Esophagus muscularis mucosa (tissue), 4 donors: ENCODE measurements around the gene AURKB. TPM values are rescaled to one million over a fixed set of nuclear protein-coding genes. Genes with fewer than 3 reads are reported as not detected.

Experiments
- DNase-seq: peaks from one replicate; pipeline ENCODE4 v3.0.0-alpha.2; 2017; ENCODE audit errors: extremely low spot score
- H3K27ac ChIP-seq, 4 donors: fragments of 200-600 bp; sonication (generic); replicated peaks in 1 of 4; 1 replicate in 3 of 4; 2 replicates in 1 of 4; pipeline ENCODE4 v1.5.1; 2016 to 2019; ENCODE audit warnings: mild to moderate bottlenecking in 1 of 4
- H3K27me3 ChIP-seq, 4 donors: fragments of 200-600 bp; sonication (generic); one replicate each; pipeline versions ENCODE4 v1.5.1 to v1.6.0; 2016 to 2019
- H3K36me3 ChIP-seq, 4 donors: fragments of 200-600 bp; sonication (generic); one replicate each; pipeline ENCODE4 v1.5.1; 2016 to 2019
- H3K4me1 ChIP-seq, 4 donors: fragments of 200-600 bp; sonication (generic); one replicate each; pipeline ENCODE4 v1.5.1; 2016 to 2019
- H3K4me3 ChIP-seq, 4 donors: fragments of 200-600 bp; sonication (generic); 1 replicate in 2 of 4; 2 replicates in 2 of 4; pipeline ENCODE4 v1.5.1; 2016 to 2019; ENCODE audit warnings: mild to moderate bottlenecking in 4 of 4, moderate library complexity in 1 of 4
- H3K9me3 ChIP-seq, 4 donors: fragments of 200-600 bp; sonication (generic); 1 replicate in 3 of 4; 2 replicates in 1 of 4; pipeline ENCODE4 v1.5.1; 2016 to 2019
- CTCF ChIP-seq, 3 experiments: fragments of 200-600 bp in 2 of 3; fragments of 450-650 bp in 1 of 3; sonication (generic) in 2 of 3; IDR thresholded peaks; one replicate each; pipeline ENCODE4 v1.5.1; 2017 to 2019; ENCODE audit warnings: antibody characterized with exemption in 3 of 3, mild to moderate bottlenecking in 2 of 3, moderate library complexity in 1 of 3
- EP300 ChIP-seq: sonication (generic); formaldehyde crosslinking; IDR thresholded peaks from one replicate; pipeline ENCODE4 v1.6.1; 2017; ENCODE audit warnings: antibody characterized with exemption
- POLR2A ChIP-seq: fragments of 450-650 bp; IDR thresholded peaks from one replicate; pipeline ENCODE4 v1.6.1; 2017; ENCODE audit warnings: antibody characterized with exemption, moderate library complexity, mild to moderate bottlenecking, low read depth
- POLR2AphosphoS5 ChIP-seq, 2 donors: sonication (generic); formaldehyde crosslinking; IDR thresholded peaks; one replicate each; pipeline ENCODE4 v1.6.1; 2017; ENCODE audit warnings: antibody characterized with exemption in 2 of 2
- WGBS: methylation state at CpG from one replicate; pipeline ENCODE4 v1.1.5; 2018; 5-methylcytosine and 5-hydroxymethylcytosine counted together
- intact Hi-C: fragments of 100-400 bp; cut with DNase I; formaldehyde crosslinking; loops from one replicate; pipeline ENCODE4 v1.15.1; 2023
- total RNA-seq, 4 donors: library from RNA; depleted of rRNA; stranded (reverse); fragments of >200 nt; gene quantifications; one replicate each; pipeline versions ENCODE4 v1.1.0 to v1.2.1, GENCODE V29; 2016

Gene AURKB
- total RNA-seq, 4 donors from 2014 or later = 1.5 TPM; not detected in 3

GRCh38 chr17:8235676-8236075 is 25.3 kb upstream of the AURKB start:
- Histone ChIP-seq H3K4me3 (no peak overlapping the region), H3K36me3 (peaks cover 90 to 99% (median 97%) of the 10 kb centered on the region in 4 donors), H3K27me3 (no peaks in the 10 kb centered on the region), H3K27ac (no peak overlapping the region), H3K4me1 (no peaks in the 10 kb centered on the region), H3K9me3 (no peaks in the 10 kb centered on the region)
- DNase-seq = no peak
- intact Hi-C loops = no loop called here
- 97% methylated on average over 7 of the region's 7 CpGs for WGBS
- TF ChIP-seq POLR2A (no peak), POLR2AphosphoS5 (IDR thresholded peaks at IDR 0.05) (no peak), EP300 (no peak), CTCF (IDR thresholded peaks at IDR 0.05) (no peak)

GRCh38 chr17:8234361-8235270 is 24.2 kb upstream of the AURKB start:
- no peaks in the 10 kb centered on the region for H3K9me3 ChIP-seq
- no peaks in the 10 kb centered on the region for H3K4me1 ChIP-seq
- intact Hi-C loops = no loop called here
- no peak overlapping the region for H3K27ac ChIP-seq
- H3K4me3 ChIP-seq = no peak overlapping the region
- H3K36me3 ChIP-seq = peaks cover 91 to 99% (median 97%) of the 10 kb centered on the region in 4 donors
- DNase-seq = no peak
- no peaks in the 10 kb centered on the region for H3K27me3 ChIP-seq
- WGBS = 89% methylated on average over 16 of the region's 21 CpGs
- no peak for TF ChIP-seq CTCF (IDR thresholded peaks at IDR 0.05)
- no peak for TF ChIP-seq POLR2A

GRCh38 chr17:8231701-8232100 is 21.3 kb upstream of the AURKB start:
- Histone ChIP-seq H3K9me3 (no peaks in the 10 kb centered on the region), H3K27ac (no peak overlapping the region), H3K4me3 (no peak overlapping the region), H3K36me3 (peaks cover 91 to 96% (median 93%) of the 10 kb centered on the region in 4 donors), H3K4me1 (peaks cover 0 to 10% (median 7%) of the 10 kb centered on the region in 4 donors), H3K27me3 (no peaks in the 10 kb centered on the region)
- intact Hi-C loops = no loop called here
- no peak for DNase-seq
- 94% methylated on average over 10 of the region's 10 CpGs for whole genome bisulfite sequencing
- TF ChIP-seq POLR2AphosphoS5 (IDR thresholded peaks at IDR 0.05) (no peak), CTCF (IDR thresholded peaks at IDR 0.05) (no peak), EP300 (no peak), POLR2A (no peak)

- peak overlapping the region; percentile 37 to 46 (median 41) for H3K4me3 ChIP-seq
- H3K9me3 ChIP-seq = no peaks in the 10 kb centered on the region
- TF ChIP-seq POLR2AphosphoS5 (IDR thresholded peaks at IDR 0.05) (no peak), POLR2A (no peak), EP300 (no peak)
- intact Hi-C loops = loop anchor here (10.0 kb wide), 1 partner anchor 158 kb away; the partner anchor contains the start of gene RPL26
- peaks cover 47 to 51% (median 49%) of the 10 kb centered on the region in 4 donors for H3K36me3 ChIP-seq
- 88% methylated on average over 4 of the region's 4 CpGs for WGBS
- no peaks in the 10 kb centered on the region for H3K27me3 ChIP-seq
- DNase-seq = no peak
- H3K4me1 ChIP-seq = peaks cover 10 to 41% (median 30%) of the 10 kb centered on the region in 4 donors
- peak overlapping the region; percentile 73 to 77 (median 74) for H3K27ac ChIP-seq
Measured at GRCh38 chr17:8227238-8227581, 16.8 kb upstream of the AURKB start.

- H3K4me1 ChIP-seq = peaks cover 10 to 45% (median 34%) of the 10 kb centered on the region in 4 donors
- H3K36me3 ChIP-seq = peaks cover 42 to 45% (median 44%) of the 10 kb centered on the region in 4 donors
- H3K9me3 ChIP-seq = no peaks in the 10 kb centered on the region
- peak overlapping the region; percentile 37 to 46 (median 41) for H3K4me3 ChIP-seq
- H3K27ac ChIP-seq = peak overlapping the region; percentile 73 to 77 (median 74)
- intact Hi-C loops = loop anchor here (10.0 kb wide), 1 partner anchor 158 kb away; the partner anchor contains the start of gene RPL26
- DNase-seq = peak; percentile 93
- TF ChIP-seq EP300 = no peak
- peak; percentile 61 to 81 for TF ChIP-seq POLR2AphosphoS5 (IDR thresholded peaks at IDR 0.05)
- 4% methylated on average over 32 of the region's 32 CpGs for WGBS
- no peaks in the 10 kb centered on the region for H3K27me3 ChIP-seq
Measured at GRCh38 chr17:8226536-8227237, 16.3 kb upstream of the AURKB start.
